ENCODE results near the gene FNDC5. TPM values are rescaled to one million over a fixed set of nuclear protein-coding genes. Genes with fewer than 3 reads are reported as not detected.

FNDC5 gene
- total RNA-seq, 2 donors from 2014 or later, result 6.2 to 18.8 TPM

DNA sequence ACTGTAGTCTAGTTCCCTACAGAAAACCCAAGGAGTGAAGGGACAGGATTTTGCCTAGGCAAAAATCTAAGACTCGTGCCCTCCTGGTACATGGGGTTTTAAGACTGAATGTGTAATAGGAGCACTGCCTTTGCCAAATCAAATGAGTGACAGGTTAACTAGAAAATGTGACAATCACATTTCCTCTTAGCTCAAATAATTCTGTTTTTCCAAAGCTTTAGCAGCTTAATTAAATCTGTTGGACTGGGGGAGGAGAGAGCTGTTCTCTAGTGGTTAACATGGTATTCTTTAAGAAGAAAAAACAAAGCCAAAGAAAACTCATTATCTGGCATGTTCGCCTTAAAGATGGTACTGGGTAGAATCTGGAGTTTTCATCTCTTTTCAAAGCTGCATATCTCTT, 12.6 kb downstream of the FNDC5 start:
- H3K4me3 ChIP-seq, result no peak overlapping the region
- H3K27me3 ChIP-seq (replicated peaks; ENCODE audit: insufficient read depth), result no peaks in the 10 kb centered on the region
- H3K9me3 ChIP-seq, result no peaks in the 10 kb centered on the region
- ATAC-seq (ENCODE audit: insufficient number of reproducible peaks, low FRiP score, low read depth) (no peak), DNase-seq (ENCODE audit: low spot score) (no peak)
- no peak overlapping the region for H3K27ac ChIP-seq
- H3K36me3 ChIP-seq, result peaks cover 24% of the 10 kb centered on the region
- H3K4me1 ChIP-seq (ENCODE audit: control insufficient read depth in 1 of 2, low read depth in 2 of 2), result peaks cover 17 to 41% of the 10 kb centered on the region in 2 donors
- TF ChIP-seq CTCF (IDR thresholded peaks at IDR 0.05), result no peak

DNA sequence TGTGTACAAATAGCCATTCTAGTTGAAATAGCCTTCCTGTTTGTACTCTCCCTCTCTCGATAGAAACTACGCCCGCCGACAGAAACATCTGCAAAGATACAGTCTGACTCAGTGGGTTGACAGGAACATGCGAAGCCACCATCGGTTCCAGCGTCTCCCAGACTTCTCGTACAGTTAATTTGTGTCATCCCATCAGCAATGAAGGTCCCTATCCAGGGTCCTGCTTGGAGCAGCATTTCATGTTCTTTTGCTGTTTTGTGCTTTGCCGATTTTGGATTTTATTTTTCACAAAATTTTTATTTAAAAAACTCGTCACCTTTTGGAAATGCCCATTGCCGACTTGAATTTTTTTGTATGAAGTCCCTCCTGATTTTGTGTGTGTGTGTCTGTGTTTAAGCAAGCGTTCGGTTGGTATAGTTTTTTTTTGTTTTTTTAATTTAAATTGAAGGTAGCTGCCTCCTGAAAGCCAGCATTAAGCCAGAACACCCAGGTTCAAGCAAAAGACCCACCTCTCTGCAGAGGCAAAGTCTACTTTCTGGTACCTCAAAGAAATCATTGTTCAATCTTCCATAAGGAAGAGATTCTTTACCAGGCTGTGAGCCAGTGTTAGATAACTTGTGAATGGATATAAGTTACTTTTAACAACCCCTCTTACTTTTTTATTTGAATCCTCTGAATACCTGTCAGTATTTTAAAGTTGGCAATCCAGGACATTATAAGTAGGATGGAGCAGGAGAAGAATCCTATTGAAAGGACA, 14.7 kb downstream of the FNDC5 start:
- Histone ChIP-seq H3K4me3 (no peak overlapping the region), H3K27ac (no peak overlapping the region), H3K4me1 (ENCODE audit: control insufficient read depth in 1 of 2, low read depth in 2 of 2) (peaks cover 4 to 20% of the 10 kb centered on the region in 2 donors), H3K9me3 (no peaks in the 10 kb centered on the region), H3K27me3 (replicated peaks; ENCODE audit: insufficient read depth) (no peaks in the 10 kb centered on the region), H3K36me3 (peaks cover 24% of the 10 kb centered on the region)
- no peak for TF ChIP-seq CTCF (IDR thresholded peaks at IDR 0.05)
- DNase-seq (ENCODE audit: low spot score) (no peak), ATAC-seq (ENCODE audit: insufficient number of reproducible peaks, low FRiP score, low read depth) (no peak)

DNA sequence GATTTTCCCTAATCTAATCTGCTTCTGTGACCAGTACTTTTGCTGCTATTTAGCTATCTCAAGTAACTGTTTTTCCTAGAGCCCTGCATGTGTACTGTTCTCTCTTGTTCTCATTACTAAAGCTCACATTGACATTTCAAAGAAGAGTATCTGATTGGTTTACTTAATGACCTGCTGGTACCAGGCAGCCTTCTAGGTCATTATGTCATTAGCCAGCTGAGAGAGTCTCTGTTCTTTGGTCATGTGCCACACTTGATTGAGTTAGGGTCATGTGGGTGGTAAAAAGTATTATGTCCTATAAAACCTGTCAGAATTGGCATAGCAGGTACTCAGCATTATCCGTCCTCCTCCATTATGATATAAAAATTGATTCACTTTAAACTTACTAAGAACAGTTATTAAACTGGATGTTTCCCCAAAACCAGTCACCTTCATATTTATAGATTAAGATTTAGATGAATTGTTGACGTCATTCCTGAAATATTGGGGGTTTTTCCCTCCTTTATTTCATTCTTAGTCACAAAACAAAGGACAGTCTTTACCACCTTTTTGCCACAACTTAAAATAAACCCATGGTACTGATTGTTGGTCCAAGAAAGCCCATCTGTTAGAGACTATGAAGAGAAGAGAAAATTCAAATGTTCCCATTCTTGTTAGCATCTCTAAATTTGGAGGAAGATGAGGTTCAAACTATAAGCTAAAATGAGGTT, 22.2 kb downstream of the FNDC5 start:
- Histone ChIP-seq H3K36me3 (peaks cover 17% of the 10 kb centered on the region), H3K9me3 (no peaks in the 10 kb centered on the region), H3K4me3 (no peak overlapping the region), H3K4me1 (ENCODE audit: control insufficient read depth in 1 of 2, low read depth in 2 of 2) (no peaks in the 10 kb centered on the region), H3K27me3 (replicated peaks; ENCODE audit: insufficient read depth) (no peaks in the 10 kb centered on the region), H3K27ac (no peak overlapping the region)
- DNase-seq (ENCODE audit: low spot score) (no peak), ATAC-seq (ENCODE audit: insufficient number of reproducible peaks, low FRiP score, low read depth) (no peak)
- TF ChIP-seq CTCF (IDR thresholded peaks at IDR 0.05), result no peak

GRCh38 chr1:32831878-32832277, 38.8 kb downstream of the FNDC5 start:
- ATAC-seq (ENCODE audit: insufficient number of reproducible peaks, low FRiP score, low read depth) (no peak), DNase-seq (ENCODE audit: low spot score) (no peak)
- no peaks in the 10 kb centered on the region for H3K9me3 ChIP-seq
- H3K27me3 ChIP-seq (replicated peaks; ENCODE audit: insufficient read depth), result no peaks in the 10 kb centered on the region
- H3K27ac ChIP-seq, result no peak overlapping the region
- no peaks in the 10 kb centered on the region for H3K4me1 ChIP-seq (ENCODE audit: control insufficient read depth in 1 of 2, low read depth in 2 of 2)
- H3K36me3 ChIP-seq, result peaks cover 40% of the 10 kb centered on the region
- no peak overlapping the region for H3K4me3 ChIP-seq
- TF ChIP-seq CTCF (IDR thresholded peaks at IDR 0.05), result no peak

- H3K9me3 ChIP-seq, result no peaks in the 10 kb centered on the region
- no peaks in the 10 kb centered on the region for H3K4me1 ChIP-seq (ENCODE audit: control insufficient read depth in 1 of 2, low read depth in 2 of 2)
- H3K27me3 ChIP-seq (replicated peaks; ENCODE audit: insufficient read depth), result no peaks in the 10 kb centered on the region
- TF ChIP-seq CTCF (IDR thresholded peaks at IDR 0.05), result no peak
- no peak overlapping the region for H3K27ac ChIP-seq
- DNase-seq (ENCODE audit: low spot score) (no peak), ATAC-seq (ENCODE audit: insufficient number of reproducible peaks, low FRiP score, low read depth) (no peak)
- H3K36me3 ChIP-seq, result peaks cover 47% of the 10 kb centered on the region
- no peak overlapping the region for H3K4me3 ChIP-seq
These were observed 40.4 kb downstream of the FNDC5 start for GRCh38 chr1:32830092-32830852.

All from thoracic aorta (tissue), 2 donors.